GOT3 (cell line): Measurements from ENCODE around the gene ATXN7.

Source experiments
- DNase-seq: peaks from one replicate; lab custom pipeline; 2025; ENCODE audit warnings: mixed read lengths; lab: John Stamatoyannopoulos, UW

ATXN7 gene

GRCh38 chr3:63934041-63934866 lies 70.6 kb downstream of the ATXN7 start:
- no peak for DNase-seq

- DNase-seq, result no peak
Measured at GRCh38 chr3:63936925-63937324, 73.3 kb downstream of the ATXN7 start.

GRCh38 chr3:63937661-63938651 lies 74.3 kb downstream of the ATXN7 start:
- DNase-seq, result no peak

- no peak for DNase-seq
Measured at GRCh38 chr3:63940389-63940757, 76.7 kb downstream of the ATXN7 start.

- no peak for DNase-seq
Measured at GRCh38 chr3:63942528-63942927, 78.9 kb downstream of the ATXN7 start.

GRCh38 chr3:63943678-63944077 lies 80.0 kb downstream of the ATXN7 start:
- no peak for DNase-seq

- DNase-seq, result no peak
Measured at GRCh38 chr3:63945558-63946096, 82.0 kb downstream of the ATXN7 start.

- DNase-seq, result no peak
Measured at GRCh38 chr3:63946753-63947152, 83.1 kb downstream of the ATXN7 start.

GRCh38 chr3:63947594-63947993 lies 83.9 kb downstream of the ATXN7 start:
- no peak for DNase-seq

GRCh38 chr3:63949005-63949404 lies 85.3 kb downstream of the ATXN7 start:
- DNase-seq, result no peak

- DNase-seq, result no peak
Measured at GRCh38 chr3:63950698-63951097, 87.0 kb downstream of the ATXN7 start.

GRCh38 chr3:63951492-63952247 lies 88.0 kb downstream of the ATXN7 start:
- no peak for DNase-seq

- no peak for DNase-seq
Measured at GRCh38 chr3:63952248-63952594, 88.6 kb downstream of the ATXN7 start.

GRCh38 chr3:63954182-63954581 lies 90.5 kb downstream of the ATXN7 start:
- no peak for DNase-seq

- no peak for DNase-seq
Measured at GRCh38 chr3:63955036-63955650, 91.5 kb downstream of the ATXN7 start.

- DNase-seq, result no peak
Measured at GRCh38 chr3:63955830-63956545, 92.3 kb downstream of the ATXN7 start.

- no peak for DNase-seq
Measured at GRCh38 chr3:63959146-63959545, 95.5 kb downstream of the ATXN7 start.

GRCh38 chr3:63960048-63960711 lies 96.5 kb downstream of the ATXN7 start:
- DNase-seq, result no peak

GRCh38 chr3:63961891-63962290 lies 98.2 kb downstream of the ATXN7 start:
- DNase-seq, result no peak

- no peak for DNase-seq
Measured at GRCh38 chr3:63963496-63963895, 99.8 kb downstream of the ATXN7 start.
